Measurements from ENCODE around the gene SOX13.

Gene SOX13

GRCh38 chr1:204074274-204075138 lies 1.6 kb downstream of the SOX13 start:
- no peaks in the 10 kb centered on the region for H3K9me3 Mint-ChIP-seq
- DNase-seq (peak; percentile 1), ATAC-seq (replicated peaks) (no peak)
- no peaks in the 10 kb centered on the region for H3K36me3 Mint-ChIP-seq
- peak overlapping the region; percentile 44 for H3K27ac Mint-ChIP-seq
- peaks cover 60 to 83% of the 10 kb centered on the region in 2 donors for H3K27me3 Mint-ChIP-seq
- peak overlapping the region; percentile 77 to 82 for H3K4me3 Mint-ChIP-seq
- H3K4me1 Mint-ChIP-seq: peaks cover 15 to 24% of the 10 kb centered on the region in 2 donors

DNA sequence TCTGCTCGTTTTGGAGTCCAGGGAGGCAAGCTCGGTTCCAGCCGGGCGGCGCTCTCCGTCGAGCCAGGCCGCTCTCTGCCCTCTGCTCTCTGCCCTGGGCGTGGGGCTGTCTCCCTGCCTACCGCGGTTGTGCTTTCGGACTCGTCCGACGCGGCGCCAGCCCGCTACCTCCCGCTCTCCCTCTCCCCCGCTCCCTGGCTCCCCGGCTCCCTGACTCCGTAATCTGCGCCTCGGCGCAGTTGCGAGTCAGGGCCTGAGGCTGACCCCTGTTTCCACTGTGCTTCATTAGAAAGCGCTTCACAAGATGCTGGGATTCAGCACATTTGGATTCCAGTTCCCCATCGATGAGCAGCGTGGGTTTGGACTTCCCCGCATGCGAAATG lies 2.2 kb downstream of the SOX13 start:
- Mint-ChIP-seq H3K27me3 (peaks cover 59 to 81% of the 10 kb centered on the region in 2 donors), H3K4me3 (peak overlapping the region; percentile 77 to 82), H3K9me3 (no peaks in the 10 kb centered on the region), H3K36me3 (no peaks in the 10 kb centered on the region), H3K27ac (peak overlapping the region; percentile 44), H3K4me1 (peaks cover 15 to 24% of the 10 kb centered on the region in 2 donors)
- DNase-seq: no peak
- ATAC-seq (replicated peaks): no peak

GRCh38 chr1:204075890-204076846 lies 3.3 kb downstream of the SOX13 start:
- Mint-ChIP-seq H3K4me1 (peaks cover 15 to 24% of the 10 kb centered on the region in 2 donors), H3K27ac (no peak overlapping the region), H3K36me3 (no peaks in the 10 kb centered on the region), H3K27me3 (peaks cover 55 to 78% of the 10 kb centered on the region in 2 donors), H3K4me3 (no peak overlapping the region), H3K9me3 (no peaks in the 10 kb centered on the region)
- ATAC-seq (replicated peaks) (no peak), DNase-seq (no peak)

- Mint-ChIP-seq H3K36me3 (no peaks in the 10 kb centered on the region), H3K4me3 (no peak overlapping the region), H3K9me3 (no peaks in the 10 kb centered on the region), H3K27ac (no peak overlapping the region), H3K27me3 (peaks cover 50 to 77% of the 10 kb centered on the region in 2 donors), H3K4me1 (peaks cover 15 to 24% of the 10 kb centered on the region in 2 donors)
- no peak for DNase-seq
- ATAC-seq (replicated peaks): no peak
Observed at GRCh38 chr1:204076891-204077290, 4.0 kb downstream of the SOX13 start.

DNA sequence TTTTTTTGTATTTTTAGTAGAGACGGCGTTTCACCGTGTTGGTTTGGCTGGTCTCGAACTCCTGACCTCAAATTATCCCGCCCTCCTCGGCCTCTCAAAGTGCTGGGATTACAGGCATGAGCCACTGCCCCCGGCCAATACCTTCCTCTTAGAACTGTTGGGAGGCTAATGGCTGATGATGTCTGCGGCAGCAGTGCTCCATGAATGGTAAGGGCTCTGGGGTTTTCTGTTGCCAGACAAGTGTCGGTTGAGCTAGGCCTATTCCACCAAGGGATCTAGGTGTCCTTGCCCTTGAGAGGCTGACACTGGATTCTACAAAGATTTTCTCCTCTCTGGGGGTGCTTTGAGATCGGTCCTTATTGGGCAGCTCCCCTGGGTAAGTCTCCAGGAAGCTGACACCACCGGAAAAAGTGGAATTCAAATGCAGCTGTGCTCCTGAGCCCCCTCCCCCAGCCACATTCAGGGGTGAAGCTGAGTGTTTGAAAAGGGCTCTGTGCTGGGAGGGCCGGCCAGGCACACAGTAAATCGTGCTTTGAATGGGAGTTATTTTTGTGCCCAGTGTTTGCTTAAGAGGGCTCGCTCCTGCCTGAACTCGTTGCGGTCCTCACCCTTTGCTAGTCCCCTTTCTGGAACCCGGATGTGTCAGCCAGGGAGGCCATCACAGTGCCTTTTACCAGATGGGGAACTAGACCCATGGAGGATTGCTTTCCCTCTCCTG lies 5.2 kb downstream of the SOX13 start:
- DNase-seq (no peak), ATAC-seq (replicated peaks) (no peak)
- Mint-ChIP-seq H3K36me3 (no peaks in the 10 kb centered on the region), H3K4me3 (no peak overlapping the region), H3K27me3 (peaks cover 46 to 77% of the 10 kb centered on the region in 2 donors), H3K9me3 (no peaks in the 10 kb centered on the region), H3K4me1 (peaks cover 13 to 21% of the 10 kb centered on the region in 2 donors), H3K27ac (no peak overlapping the region)

GRCh38 chr1:204079608-204079999 lies 6.7 kb downstream of the SOX13 start:
- H3K4me3 Mint-ChIP-seq: no peak overlapping the region
- no peaks in the 10 kb centered on the region for H3K36me3 Mint-ChIP-seq
- DNase-seq (no peak), ATAC-seq (replicated peaks) (no peak)
- peaks cover 37 to 68% of the 10 kb centered on the region in 2 donors for H3K27me3 Mint-ChIP-seq
- H3K27ac Mint-ChIP-seq: no peak overlapping the region
- H3K9me3 Mint-ChIP-seq: no peaks in the 10 kb centered on the region
- peaks cover 7 to 9% of the 10 kb centered on the region in 2 donors for H3K4me1 Mint-ChIP-seq

- Mint-ChIP-seq H3K27ac (no peak overlapping the region), H3K4me3 (no peak overlapping the region), H3K4me1 (peaks cover under 1 to 1% of the 10 kb centered on the region in 2 donors), H3K27me3 (peaks cover 29 to 61% of the 10 kb centered on the region in 2 donors), H3K36me3 (no peaks in the 10 kb centered on the region), H3K9me3 (no peaks in the 10 kb centered on the region)
- ATAC-seq (replicated peaks): no peak
- DNase-seq: no peak
Observed at GRCh38 chr1:204080163-204080903, 7.4 kb downstream of the SOX13 start.

- no peak overlapping the region for H3K27ac Mint-ChIP-seq
- H3K27me3 Mint-ChIP-seq: peaks cover 22 to 51% of the 10 kb centered on the region in 2 donors
- no peaks in the 10 kb centered on the region for H3K9me3 Mint-ChIP-seq
- no peaks in the 10 kb centered on the region for H3K4me1 Mint-ChIP-seq
- no peak for ATAC-seq (replicated peaks)
- H3K4me3 Mint-ChIP-seq: no peak overlapping the region
- no peak for DNase-seq
- no peaks in the 10 kb centered on the region for H3K36me3 Mint-ChIP-seq
Observed at GRCh38 chr1:204081164-204081790, 8.4 kb downstream of the SOX13 start.

DNA sequence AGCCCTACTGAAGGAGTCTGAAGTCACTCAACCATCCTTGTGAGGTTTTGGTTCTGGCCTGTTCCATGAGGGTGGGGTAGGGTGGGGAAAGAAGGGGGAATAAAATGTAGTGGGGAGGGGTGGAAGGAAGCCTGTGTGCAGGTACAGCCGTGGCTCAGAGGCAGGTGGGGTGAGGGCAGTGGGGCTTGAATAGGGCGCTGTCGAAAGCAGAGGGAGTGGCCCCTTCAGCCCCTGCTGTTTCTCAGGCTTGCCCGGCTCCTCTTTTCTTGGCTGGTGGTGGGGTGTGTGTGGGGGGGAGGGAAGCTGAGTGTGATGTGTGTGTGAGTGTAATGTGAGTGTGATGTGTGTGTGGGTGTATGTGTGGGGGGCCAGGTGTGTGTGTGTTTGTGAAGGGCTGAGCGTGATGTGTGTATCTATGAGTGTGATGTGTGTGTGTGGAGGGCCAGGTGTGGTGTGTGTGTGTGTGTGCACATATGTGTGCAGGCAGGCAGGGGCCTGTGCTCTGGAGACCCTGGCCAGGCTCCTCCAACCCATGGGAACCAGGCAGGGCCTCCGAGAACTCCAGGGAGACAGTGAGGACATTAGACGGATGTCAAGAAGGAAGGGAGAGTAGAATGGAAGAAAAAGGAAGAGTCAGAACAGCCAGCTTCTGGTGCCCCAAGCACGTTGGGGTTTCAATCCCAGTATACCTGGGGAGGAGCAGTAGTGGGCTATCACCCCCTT lies 9.0 kb downstream of the SOX13 start:
- Mint-ChIP-seq H3K4me3 (no peak overlapping the region), H3K9me3 (no peaks in the 10 kb centered on the region), H3K36me3 (no peaks in the 10 kb centered on the region), H3K27me3 (peaks cover 18 to 45% of the 10 kb centered on the region in 2 donors), H3K4me1 (no peaks in the 10 kb centered on the region), H3K27ac (no peak overlapping the region)
- ATAC-seq (replicated peaks) (no peak), DNase-seq (no peak)

DNA sequence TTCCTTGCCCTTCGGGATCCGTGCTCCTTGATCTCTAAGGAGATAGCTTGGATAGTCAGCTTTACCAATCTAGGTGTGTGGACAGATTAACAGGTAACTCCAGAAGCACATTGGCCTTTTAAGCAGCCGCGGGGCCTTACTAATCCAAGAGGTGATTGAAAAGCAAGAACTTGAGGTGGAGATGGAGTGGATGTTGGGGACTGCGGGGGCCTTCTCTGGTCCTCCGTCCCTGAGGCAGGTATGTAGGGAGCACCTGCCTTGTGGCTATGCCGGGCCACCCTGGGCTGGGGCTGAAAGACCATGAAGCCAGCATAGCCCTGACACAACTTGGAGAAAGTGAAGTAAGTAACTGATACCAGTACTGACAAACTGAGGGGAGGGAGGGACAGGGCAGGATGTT lies 10.6 kb downstream of the SOX13 start:
- peaks cover 13 to 29% of the 10 kb centered on the region in 2 donors for H3K27me3 Mint-ChIP-seq
- no peaks in the 10 kb centered on the region for H3K36me3 Mint-ChIP-seq
- no peaks in the 10 kb centered on the region for H3K4me1 Mint-ChIP-seq
- no peak overlapping the region for H3K4me3 Mint-ChIP-seq
- ATAC-seq (replicated peaks) (no peak), DNase-seq (no peak)
- H3K27ac Mint-ChIP-seq: no peak overlapping the region
- H3K9me3 Mint-ChIP-seq: no peaks in the 10 kb centered on the region

- Mint-ChIP-seq H3K27ac (no peak overlapping the region), H3K36me3 (no peaks in the 10 kb centered on the region), H3K27me3 (peaks cover 11 to 24% of the 10 kb centered on the region in 2 donors), H3K4me3 (no peak overlapping the region), H3K9me3 (no peaks in the 10 kb centered on the region), H3K4me1 (no peaks in the 10 kb centered on the region)
- no peak for DNase-seq
- no peak for ATAC-seq (replicated peaks)
Observed at GRCh38 chr1:204084247-204084772, 11.4 kb downstream of the SOX13 start.

DNA sequence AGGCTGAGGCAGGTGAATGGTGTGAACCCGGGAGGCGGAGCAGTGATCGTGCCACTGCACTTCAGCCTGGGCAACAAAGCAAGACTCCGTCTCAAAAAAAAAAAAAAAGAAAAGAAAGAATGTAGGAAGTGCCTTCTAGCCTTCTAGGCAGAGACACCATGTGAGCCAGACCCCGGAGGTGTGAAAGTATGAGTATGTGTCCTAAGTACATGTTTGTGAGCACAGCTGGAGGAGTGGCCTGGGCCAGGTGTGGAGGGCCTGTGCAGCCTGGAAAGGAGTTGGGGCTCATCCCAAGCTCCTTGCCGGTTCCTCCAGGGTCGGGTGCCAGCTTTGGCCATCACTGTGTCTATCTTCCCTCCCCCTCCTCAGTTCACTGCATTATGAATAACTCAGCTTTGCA lies 13.0 kb downstream of the SOX13 start:
- ATAC-seq (replicated peaks): no peak
- Mint-ChIP-seq H3K27me3 (peaks cover 5 to 20% of the 10 kb centered on the region in 2 donors), H3K27ac (no peak overlapping the region), H3K4me1 (no peaks in the 10 kb centered on the region), H3K9me3 (no peaks in the 10 kb centered on the region), H3K4me3 (no peak overlapping the region), H3K36me3 (no peaks in the 10 kb centered on the region)
- no peak for DNase-seq
